HepG2 (cell line): ENCODE results near the gene C3orf22. TPM values are rescaled to one million over a fixed set of nuclear protein-coding genes. Genes with fewer than 3 reads are reported as not detected.
"Not testable (repeated sequence)": the region's sequence is repeated elsewhere in the genome, so short reads cannot be mapped to it uniquely, and the experiment has no call there.

ENCODE experiments used
- FOXA1 ChIP-seq, 2 experiments: fragments of 450-650 bp in 1 of 2; sonication (generic) in 1 of 2; formaldehyde crosslinking in 1 of 2; IDR thresholded peaks; 2 replicates each; pipeline versions ENCODE4 v1.4.0 to v1.6.1; 2016 to 2020; ENCODE audit warnings: missing genetic modification reagents in 1 of 2
- GATAD2A ChIP-seq: IDR thresholded peaks from 2 replicates; pipeline ENCODE4 v1.6.1; 2016
- KLF16 ChIP-seq, 2 experiments: sonication (generic) in 1 of 2; formaldehyde crosslinking in 1 of 2; IDR thresholded peaks; 2 replicates each; pipeline versions ENCODE4 v1.6.1 to v1.8.0; 2016 to 2023; ENCODE audit warnings: missing genetic modification reagents in 2 of 2, missing compliant biosample characterization in 1 of 2
- RFXAP ChIP-seq: sonication (generic); formaldehyde crosslinking; IDR thresholded peaks from 2 replicates; pipeline ENCODE4 v1.4.0; 2020; ENCODE audit warnings: missing genetic modification reagents, borderline replicate concordance
- SALL1 ChIP-seq: sonication (generic); formaldehyde crosslinking; IDR thresholded peaks from 2 replicates; pipeline ENCODE4 v1.8.0; 2022; ENCODE audit warnings: mild to moderate bottlenecking, missing genetic modification reagents
- ZNF264 ChIP-seq: sonication (generic); formaldehyde crosslinking; IDR thresholded peaks from 2 replicates; pipeline ENCODE4 v1.4.0; 2020; ENCODE audit warnings: missing genetic modification reagents
- ZNF644 ChIP-seq: IDR thresholded peaks from 2 replicates; pipeline ENCODE4 v1.6.1; 2016; ENCODE audit warnings: low read depth
- ZSCAN25 ChIP-seq: sonication (generic); formaldehyde crosslinking; IDR thresholded peaks from 2 replicates; pipeline ENCODE4 v1.8.0; 2022; ENCODE audit warnings: mild to moderate bottlenecking, missing genetic modification reagents
- polyA plus RNA-seq, 8 experiments: library from polyadenylated mRNA; depleted of rRNA in 3 of 8; stranded (reverse) in 7 of 8; unstranded in 1 of 8; fragments of >200 nt; fragmentation: Illumina TruSeq in 4 of 8; extraction: Trizol in 4 of 8; gene quantifications; 2 replicates each; pipeline versions ENCODE4 v1.2.1 to v1.2.3, GENCODE V29; 2011 to 2016; ENCODE audit warnings: low read depth in 4 of 8, missing spikeins in 1 of 8, mixed read lengths in 1 of 8; ENCODE audit not compliant: insufficient read depth in 1 of 8
- total RNA-seq, 5 experiments: library from RNA; depleted of rRNA; stranded (reverse); fragments of >200 nt; fragmentation: Illumina TruSeq; extraction: Trizol; gene quantifications; 2 replicates each; pipeline ENCODE4 v1.2.3, GENCODE V29; 2016; ENCODE audit warnings: low read depth in 1 of 5
- TF ChIP-seq, protein P1 (sequence below): IDR thresholded peaks from 2 replicates; pipeline ENCODE4 v1.4.0; 2020; ENCODE audit warnings: mild to moderate bottlenecking, missing genetic modification reagents
- TF ChIP-seq, protein P2 (sequence below): sonication (generic); formaldehyde crosslinking; IDR thresholded peaks from 2 replicates; pipeline ENCODE4 v1.5.1; 2020; ENCODE audit warnings: mild to moderate bottlenecking, missing genetic modification reagents, moderate library complexity
- TF ChIP-seq, protein P3 (sequence below): sonication (generic); formaldehyde crosslinking; IDR thresholded peaks from 2 replicates; pipeline ENCODE4 v1.5.0; 2020; ENCODE audit warnings: mild to moderate bottlenecking, missing genetic modification reagents, moderate library complexity
- TF ChIP-seq, protein P4 (sequence below): sonication (generic); formaldehyde crosslinking; IDR thresholded peaks from 2 replicates; pipeline ENCODE4 v1.4.0; 2020; ENCODE audit warnings: missing genetic modification reagents

The C3orf22 gene
- total and polyA plus RNA-seq, 2 of the 13 experiments (the other 11 are each of a cell fraction or from before 2014, with no cell fraction given) = not detected

DNA sequence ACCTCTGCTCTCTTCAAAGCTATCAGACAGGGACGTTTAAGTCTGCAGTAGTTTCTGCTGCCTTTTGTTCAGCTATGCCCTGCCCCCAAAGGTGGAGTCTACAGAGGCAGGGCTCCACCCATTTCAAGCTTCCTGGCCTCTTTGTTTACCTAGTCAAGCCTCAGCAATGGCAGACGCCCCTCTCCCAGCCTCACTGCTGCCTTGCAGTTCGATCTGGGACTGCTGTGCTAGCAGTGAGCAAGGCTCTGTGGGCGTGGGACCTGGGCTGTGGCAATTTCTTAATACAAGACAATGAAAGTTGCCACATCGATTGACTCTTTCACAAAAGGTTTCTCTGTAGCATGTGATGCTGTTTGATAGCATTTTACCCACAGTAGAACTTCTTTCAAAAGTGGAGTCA lies 32.8 kb upstream of the C3orf22 start (continued):
- TF ChIP-seq, protein P1, sequence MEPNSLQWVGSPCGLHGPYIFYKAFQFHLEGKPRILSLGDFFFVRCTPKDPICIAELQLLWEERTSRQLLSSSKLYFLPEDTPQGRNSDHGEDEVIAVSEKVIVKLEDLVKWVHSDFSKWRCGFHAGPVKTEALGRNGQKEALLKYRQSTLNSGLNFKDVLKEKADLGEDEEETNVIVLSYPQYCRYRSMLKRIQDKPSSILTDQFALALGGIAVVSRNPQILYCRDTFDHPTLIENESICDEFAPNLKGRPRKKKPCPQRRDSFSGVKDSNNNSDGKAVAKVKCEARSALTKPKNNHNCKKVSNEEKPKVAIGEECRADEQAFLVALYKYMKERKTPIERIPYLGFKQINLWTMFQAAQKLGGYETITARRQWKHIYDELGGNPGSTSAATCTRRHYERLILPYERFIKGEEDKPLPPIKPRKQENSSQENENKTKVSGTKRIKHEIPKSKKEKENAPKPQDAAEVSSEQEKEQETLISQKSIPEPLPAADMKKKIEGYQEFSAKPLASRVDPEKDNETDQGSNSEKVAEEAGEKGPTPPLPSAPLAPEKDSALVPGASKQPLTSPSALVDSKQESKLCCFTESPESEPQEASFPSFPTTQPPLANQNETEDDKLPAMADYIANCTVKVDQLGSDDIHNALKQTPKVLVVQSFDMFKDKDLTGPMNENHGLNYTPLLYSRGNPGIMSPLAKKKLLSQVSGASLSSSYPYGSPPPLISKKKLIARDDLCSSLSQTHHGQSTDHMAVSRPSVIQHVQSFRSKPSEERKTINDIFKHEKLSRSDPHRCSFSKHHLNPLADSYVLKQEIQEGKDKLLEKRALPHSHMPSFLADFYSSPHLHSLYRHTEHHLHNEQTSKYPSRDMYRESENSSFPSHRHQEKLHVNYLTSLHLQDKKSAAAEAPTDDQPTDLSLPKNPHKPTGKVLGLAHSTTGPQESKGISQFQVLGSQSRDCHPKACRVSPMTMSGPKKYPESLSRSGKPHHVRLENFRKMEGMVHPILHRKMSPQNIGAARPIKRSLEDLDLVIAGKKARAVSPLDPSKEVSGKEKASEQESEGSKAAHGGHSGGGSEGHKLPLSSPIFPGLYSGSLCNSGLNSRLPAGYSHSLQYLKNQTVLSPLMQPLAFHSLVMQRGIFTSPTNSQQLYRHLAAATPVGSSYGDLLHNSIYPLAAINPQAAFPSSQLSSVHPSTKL (CRISPR knock-in tag) = peak; percentile 42; the same call in 1 of the 2 replicates
- TF ChIP-seq, protein P2, sequence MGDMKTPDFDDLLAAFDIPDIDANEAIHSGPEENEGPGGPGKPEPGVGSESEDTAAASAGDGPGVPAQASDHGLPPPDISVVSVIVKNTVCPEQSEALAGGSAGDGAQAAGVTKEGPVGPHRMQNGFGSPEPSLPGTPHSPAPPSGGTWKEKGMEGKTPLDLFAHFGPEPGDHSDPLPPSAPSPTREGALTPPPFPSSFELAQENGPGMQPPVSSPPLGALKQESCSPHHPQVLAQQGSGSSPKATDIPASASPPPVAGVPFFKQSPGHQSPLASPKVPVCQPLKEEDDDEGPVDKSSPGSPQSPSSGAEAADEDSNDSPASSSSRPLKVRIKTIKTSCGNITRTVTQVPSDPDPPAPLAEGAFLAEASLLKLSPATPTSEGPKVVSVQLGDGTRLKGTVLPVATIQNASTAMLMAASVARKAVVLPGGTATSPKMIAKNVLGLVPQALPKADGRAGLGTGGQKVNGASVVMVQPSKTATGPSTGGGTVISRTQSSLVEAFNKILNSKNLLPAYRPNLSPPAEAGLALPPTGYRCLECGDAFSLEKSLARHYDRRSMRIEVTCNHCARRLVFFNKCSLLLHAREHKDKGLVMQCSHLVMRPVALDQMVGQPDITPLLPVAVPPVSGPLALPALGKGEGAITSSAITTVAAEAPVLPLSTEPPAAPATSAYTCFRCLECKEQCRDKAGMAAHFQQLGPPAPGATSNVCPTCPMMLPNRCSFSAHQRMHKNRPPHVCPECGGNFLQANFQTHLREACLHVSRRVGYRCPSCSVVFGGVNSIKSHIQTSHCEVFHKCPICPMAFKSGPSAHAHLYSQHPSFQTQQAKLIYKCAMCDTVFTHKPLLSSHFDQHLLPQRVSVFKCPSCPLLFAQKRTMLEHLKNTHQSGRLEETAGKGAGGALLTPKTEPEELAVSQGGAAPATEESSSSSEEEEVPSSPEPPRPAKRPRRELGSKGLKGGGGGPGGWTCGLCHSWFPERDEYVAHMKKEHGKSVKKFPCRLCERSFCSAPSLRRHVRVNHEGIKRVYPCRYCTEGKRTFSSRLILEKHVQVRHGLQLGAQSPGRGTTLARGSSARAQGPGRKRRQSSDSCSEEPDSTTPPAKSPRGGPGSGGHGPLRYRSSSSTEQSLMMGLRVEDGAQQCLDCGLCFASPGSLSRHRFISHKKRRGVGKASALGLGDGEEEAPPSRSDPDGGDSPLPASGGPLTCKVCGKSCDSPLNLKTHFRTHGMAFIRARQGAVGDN (CRISPR knock-in tag) = 0 out of 2 replicates have a peak, but pooled peaks have one; percentile 21
- TF ChIP-seq KLF16 (CRISPR knock-in tag; IDR thresholded peaks at IDR 0.05) (peak in 1 of 2 experiments; percentile 37; a peak in 1 of 4 replicates), SALL1 (CRISPR knock-in tag) (peak; percentile 10; the same call in 1 of the 2 replicates), FOXA1 (CRISPR knock-in tag; IDR thresholded peaks at IDR 0.05) (peak; percentile 82), ZNF644 (CRISPR knock-in tag) (0 out of 2 replicates have a peak, but pooled peaks have one; percentile 33), ZNF264 (CRISPR knock-in tag) (0 out of 2 replicates have a peak, but pooled peaks have one; percentile 41), RFXAP (CRISPR knock-in tag) (0 out of 2 replicates have a peak, but pooled peaks have one; percentile 29), ZSCAN25 (CRISPR knock-in tag) (0 out of 2 replicates have a peak, but pooled peaks have one; percentile 45), GATAD2A (0 out of 2 replicates have a peak, but pooled peaks have one; percentile 27)
- TF ChIP-seq, protein P3, sequence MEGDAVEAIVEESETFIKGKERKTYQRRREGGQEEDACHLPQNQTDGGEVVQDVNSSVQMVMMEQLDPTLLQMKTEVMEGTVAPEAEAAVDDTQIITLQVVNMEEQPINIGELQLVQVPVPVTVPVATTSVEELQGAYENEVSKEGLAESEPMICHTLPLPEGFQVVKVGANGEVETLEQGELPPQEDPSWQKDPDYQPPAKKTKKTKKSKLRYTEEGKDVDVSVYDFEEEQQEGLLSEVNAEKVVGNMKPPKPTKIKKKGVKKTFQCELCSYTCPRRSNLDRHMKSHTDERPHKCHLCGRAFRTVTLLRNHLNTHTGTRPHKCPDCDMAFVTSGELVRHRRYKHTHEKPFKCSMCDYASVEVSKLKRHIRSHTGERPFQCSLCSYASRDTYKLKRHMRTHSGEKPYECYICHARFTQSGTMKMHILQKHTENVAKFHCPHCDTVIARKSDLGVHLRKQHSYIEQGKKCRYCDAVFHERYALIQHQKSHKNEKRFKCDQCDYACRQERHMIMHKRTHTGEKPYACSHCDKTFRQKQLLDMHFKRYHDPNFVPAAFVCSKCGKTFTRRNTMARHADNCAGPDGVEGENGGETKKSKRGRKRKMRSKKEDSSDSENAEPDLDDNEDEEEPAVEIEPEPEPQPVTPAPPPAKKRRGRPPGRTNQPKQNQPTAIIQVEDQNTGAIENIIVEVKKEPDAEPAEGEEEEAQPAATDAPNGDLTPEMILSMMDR (CRISPR knock-in tag) = 0 out of 2 replicates have a peak, but pooled peaks have one; percentile 9
- not testable (repeated sequence) for TF ChIP-seq FOXA1 (IDR thresholded peaks at IDR 0.05)
- TF ChIP-seq, protein P4, sequence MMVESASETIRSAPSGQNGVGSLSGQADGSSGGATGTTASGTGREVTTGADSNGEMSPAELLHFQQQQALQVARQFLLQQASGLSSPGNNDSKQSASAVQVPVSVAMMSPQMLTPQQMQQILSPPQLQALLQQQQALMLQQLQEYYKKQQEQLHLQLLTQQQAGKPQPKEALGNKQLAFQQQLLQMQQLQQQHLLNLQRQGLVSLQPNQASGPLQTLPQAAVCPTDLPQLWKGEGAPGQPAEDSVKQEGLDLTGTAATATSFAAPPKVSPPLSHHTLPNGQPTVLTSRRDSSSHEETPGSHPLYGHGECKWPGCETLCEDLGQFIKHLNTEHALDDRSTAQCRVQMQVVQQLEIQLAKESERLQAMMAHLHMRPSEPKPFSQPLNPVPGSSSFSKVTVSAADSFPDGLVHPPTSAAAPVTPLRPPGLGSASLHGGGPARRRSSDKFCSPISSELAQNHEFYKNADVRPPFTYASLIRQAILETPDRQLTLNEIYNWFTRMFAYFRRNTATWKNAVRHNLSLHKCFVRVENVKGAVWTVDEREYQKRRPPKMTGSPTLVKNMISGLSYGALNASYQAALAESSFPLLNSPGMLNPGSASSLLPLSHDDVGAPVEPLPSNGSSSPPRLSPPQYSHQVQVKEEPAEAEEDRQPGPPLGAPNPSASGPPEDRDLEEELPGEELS (CRISPR knock-in tag) = 0 out of 2 replicates have a peak, but pooled peaks have one; percentile 26
